ENCODE measurements around the gene THTPA.
"Not testable (repeated sequence)": the region's sequence is repeated elsewhere in the genome, so short reads cannot be mapped to it uniquely, and the experiment has no call there.

DNA sequence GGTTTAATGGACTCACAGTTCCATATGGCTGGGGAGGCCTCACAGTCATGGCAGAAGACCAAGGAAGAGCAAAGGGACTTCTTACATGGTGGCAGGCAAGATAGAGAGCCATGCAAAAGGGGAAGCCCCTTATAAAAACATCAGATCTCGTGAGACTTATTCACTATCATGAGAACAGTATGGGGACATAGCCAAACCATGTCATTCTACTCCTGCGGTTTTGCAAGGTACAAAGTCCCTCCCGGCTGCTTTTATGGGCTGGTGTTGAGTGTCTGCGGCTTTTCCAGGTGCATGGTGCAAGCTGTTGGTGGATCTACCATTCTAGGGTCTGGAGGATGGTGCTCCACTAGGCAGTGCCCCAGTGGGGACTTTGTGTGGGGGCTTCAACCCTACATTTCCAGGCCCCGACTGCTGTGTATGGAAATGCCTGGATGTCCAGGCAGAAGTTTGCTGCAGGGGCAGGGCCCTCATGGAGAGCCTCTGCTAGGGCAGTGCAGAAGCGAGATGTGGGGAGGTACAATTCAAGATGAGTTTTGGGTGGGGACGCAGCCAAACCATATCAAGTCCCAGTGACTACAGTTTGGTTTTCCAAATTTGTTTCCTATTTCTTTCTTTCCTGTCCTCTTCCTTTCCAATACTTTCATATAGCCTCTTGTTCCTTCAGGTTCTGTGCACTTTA, 53.5 kb downstream of the THTPA start:
- TF ChIP-seq, protein P1, sequence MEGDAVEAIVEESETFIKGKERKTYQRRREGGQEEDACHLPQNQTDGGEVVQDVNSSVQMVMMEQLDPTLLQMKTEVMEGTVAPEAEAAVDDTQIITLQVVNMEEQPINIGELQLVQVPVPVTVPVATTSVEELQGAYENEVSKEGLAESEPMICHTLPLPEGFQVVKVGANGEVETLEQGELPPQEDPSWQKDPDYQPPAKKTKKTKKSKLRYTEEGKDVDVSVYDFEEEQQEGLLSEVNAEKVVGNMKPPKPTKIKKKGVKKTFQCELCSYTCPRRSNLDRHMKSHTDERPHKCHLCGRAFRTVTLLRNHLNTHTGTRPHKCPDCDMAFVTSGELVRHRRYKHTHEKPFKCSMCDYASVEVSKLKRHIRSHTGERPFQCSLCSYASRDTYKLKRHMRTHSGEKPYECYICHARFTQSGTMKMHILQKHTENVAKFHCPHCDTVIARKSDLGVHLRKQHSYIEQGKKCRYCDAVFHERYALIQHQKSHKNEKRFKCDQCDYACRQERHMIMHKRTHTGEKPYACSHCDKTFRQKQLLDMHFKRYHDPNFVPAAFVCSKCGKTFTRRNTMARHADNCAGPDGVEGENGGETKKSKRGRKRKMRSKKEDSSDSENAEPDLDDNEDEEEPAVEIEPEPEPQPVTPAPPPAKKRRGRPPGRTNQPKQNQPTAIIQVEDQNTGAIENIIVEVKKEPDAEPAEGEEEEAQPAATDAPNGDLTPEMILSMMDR (conservative IDR thresholded peaks at IDR 0.05; ENCODE audit: low read depth, low read length) = not testable (repeated sequence)
- not testable (repeated sequence) for TF ChIP-seq CHD1 (IDR thresholded peaks at IDR 0.05; ENCODE audit: low read depth, low read length); POLR2A (IDR thresholded peaks at IDR 0.05; ENCODE audit: low read depth, low read length); FOS (IDR thresholded peaks at IDR 0.05; ENCODE audit: low read depth, low read length); CEBPB (IDR thresholded peaks at IDR 0.05; ENCODE audit: low read depth, low read length); MXI1 (IDR thresholded peaks at IDR 0.05; ENCODE audit: borderline replicate concordance, low read depth, low read length); RFX5 (IDR thresholded peaks at IDR 0.05; ENCODE audit: low read depth, low read length); RAD21 (IDR thresholded peaks at IDR 0.05; ENCODE audit: low read length); MAFK (IDR thresholded peaks at IDR 0.05; ENCODE audit: low read depth, low read length); RCOR1 (IDR thresholded peaks at IDR 0.05; ENCODE audit: insufficient replicate concordance, low read length); SMC3 (IDR thresholded peaks at IDR 0.05; ENCODE audit: low read depth, low read length); MAZ (IDR thresholded peaks at IDR 0.05; ENCODE audit: borderline replicate concordance, low read depth, low read length)
- TF ChIP-seq, protein P2, sequence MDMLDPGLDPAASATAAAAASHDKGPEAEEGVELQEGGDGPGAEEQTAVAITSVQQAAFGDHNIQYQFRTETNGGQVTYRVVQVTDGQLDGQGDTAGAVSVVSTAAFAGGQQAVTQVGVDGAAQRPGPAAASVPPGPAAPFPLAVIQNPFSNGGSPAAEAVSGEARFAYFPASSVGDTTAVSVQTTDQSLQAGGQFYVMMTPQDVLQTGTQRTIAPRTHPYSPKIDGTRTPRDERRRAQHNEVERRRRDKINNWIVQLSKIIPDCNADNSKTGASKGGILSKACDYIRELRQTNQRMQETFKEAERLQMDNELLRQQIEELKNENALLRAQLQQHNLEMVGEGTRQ (IDR thresholded peaks at IDR 0.05; ENCODE audit: low read depth, low read length) = not testable (repeated sequence)
- TF ChIP-seq, protein P3, sequence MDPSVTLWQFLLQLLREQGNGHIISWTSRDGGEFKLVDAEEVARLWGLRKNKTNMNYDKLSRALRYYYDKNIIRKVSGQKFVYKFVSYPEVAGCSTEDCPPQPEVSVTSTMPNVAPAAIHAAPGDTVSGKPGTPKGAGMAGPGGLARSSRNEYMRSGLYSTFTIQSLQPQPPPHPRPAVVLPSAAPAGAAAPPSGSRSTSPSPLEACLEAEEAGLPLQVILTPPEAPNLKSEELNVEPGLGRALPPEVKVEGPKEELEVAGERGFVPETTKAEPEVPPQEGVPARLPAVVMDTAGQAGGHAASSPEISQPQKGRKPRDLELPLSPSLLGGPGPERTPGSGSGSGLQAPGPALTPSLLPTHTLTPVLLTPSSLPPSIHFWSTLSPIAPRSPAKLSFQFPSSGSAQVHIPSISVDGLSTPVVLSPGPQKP (IDR thresholded peaks at IDR 0.05; ENCODE audit: borderline replicate concordance, low read depth, low read length) = not testable (repeated sequence)

Measured in IMR-90 (cell line).